ENCODE measurements around the gene ADAM19.

DNA sequence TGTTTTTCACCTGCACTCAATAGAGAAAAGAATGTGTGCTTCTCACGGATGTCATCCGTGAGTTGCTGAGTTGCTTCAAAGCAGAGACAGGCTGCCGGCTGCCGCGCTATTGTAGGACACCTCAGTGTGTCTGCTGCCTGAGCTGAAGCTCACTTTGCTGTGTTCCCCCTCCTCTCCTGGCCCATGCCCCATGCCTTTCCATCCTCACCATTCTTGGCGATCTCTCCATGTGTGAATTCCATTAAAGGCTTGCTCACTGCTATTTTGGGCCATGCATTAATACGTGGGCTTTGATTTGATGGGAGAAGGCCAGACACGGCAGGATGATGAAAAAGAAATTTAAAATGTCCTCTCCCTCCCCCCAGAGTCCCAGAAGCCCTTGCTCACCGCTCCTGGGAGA, 14.5 kb downstream of the ADAM19 start:
- no peak for TF ChIP-seq POLR2AphosphoS5 (IDR thresholded peaks at IDR 0.05; ENCODE audit: low read depth, low read length)
- TF ChIP-seq POLR2A (IDR thresholded peaks at IDR 0.05; ENCODE audit: low read depth, low read length) = no peak

Data from GM12892 (cell line).